ENCODE measurements around the gene DFFB. TPM values are rescaled to one million over a fixed set of nuclear protein-coding genes. Genes with fewer than 3 reads are reported as not detected.

Gene DFFB
- total and polyA plus RNA-seq, 10 donors: 6.3 to 13.8 (median 10.3) TPM

DNA sequence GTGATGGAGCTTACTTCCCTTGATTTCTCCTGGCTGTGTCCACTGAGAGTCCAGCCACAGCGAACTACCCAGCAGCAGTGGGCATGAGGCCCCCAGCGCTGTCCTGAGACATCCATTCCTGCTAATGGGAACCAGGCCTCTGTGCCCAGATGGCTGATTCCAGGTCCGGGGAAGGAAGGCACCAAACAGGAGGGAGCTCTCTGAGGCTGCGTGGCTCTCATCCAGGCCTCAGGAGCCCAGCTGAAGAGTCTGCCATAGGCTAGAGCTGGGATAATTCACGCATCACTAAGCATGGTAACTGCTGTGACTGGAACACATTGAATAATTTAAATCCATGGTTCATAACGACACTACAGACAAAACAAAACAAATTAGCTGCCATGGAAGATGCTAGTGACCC is 36.3 kb upstream of the DFFB start:
- WGBS, 5 donors: 88 to 95% (median 91%) methylated on average over 5 to 6 of the region's 6 CpGs
- no peak for DNase-seq
- no peaks in the 10 kb centered on the region for H3K9me3 ChIP-seq

DNA sequence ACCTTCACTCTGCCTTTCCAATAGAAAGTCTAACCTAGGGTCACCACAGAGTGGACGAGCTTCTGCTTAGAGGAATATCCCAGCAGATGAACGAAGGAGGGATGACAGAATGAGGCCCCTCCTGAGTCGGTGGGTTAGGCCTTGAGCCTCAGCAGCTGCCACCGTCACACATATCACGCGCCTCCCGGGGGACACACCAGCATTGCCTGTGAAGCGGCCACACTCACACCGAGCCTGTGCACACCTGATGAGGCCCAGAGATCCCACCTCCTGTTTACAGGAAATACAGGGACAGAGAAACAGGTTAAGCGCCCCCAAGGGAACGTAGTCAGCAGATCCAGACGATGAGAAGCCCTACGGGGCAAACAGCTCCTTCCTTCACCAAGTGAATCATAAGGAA is 35.8 kb upstream of the DFFB start:
- no peaks in the 10 kb centered on the region for H3K9me3 ChIP-seq
- H3K4me3 ChIP-seq: no peak overlapping the region
- no peaks in the 10 kb centered on the region for H3K27me3 ChIP-seq (replicated peaks in 1 of 7)
- WGBS, 5 donors: 83 to 93% (median 90%) methylated on average over 10 to 13 of the region's 13 CpGs
- H3K27ac ChIP-seq: no peak overlapping the region
- no peaks in the 10 kb centered on the region for H3K4me1 ChIP-seq
- peaks cover 0 to 94% (median 64%) of the 10 kb centered on the region in 6 donors for H3K36me3 ChIP-seq
- TF ChIP-seq POLR2A (IDR thresholded peaks at IDR 0.05) (no peak), POLR2AphosphoS5 (IDR thresholded peaks at IDR 0.05) (peak in 1 of 3 donors; percentile 22)
- intact Hi-C loops (cut with DNase I; ENCODE audit: low total_unique reads): no loop called here
- no peak for DNase-seq

More for the DNA sequence above, 36.3 kb upstream of the DFFB start:
- H3K4me3 ChIP-seq: no peak overlapping the region
- TF ChIP-seq POLR2AphosphoS5 (IDR thresholded peaks at IDR 0.05) (no peak), CTCF (IDR thresholded peaks at IDR 0.05 in 8 of 11, conservative IDR thresholded peaks at IDR 0.05 in 3 of 11) (no peak), POLR2A (IDR thresholded peaks at IDR 0.05) (no peak)
- no peaks in the 10 kb centered on the region for H3K4me1 ChIP-seq
- no peaks in the 10 kb centered on the region for H3K27me3 ChIP-seq (replicated peaks in 1 of 7)
- intact Hi-C loops (cut with DNase I; ENCODE audit: low total_unique reads): no loop called here
- no peak overlapping the region for H3K27ac ChIP-seq
- H3K36me3 ChIP-seq: peaks cover 0 to 94% (median 63%) of the 10 kb centered on the region in 6 donors

DNA sequence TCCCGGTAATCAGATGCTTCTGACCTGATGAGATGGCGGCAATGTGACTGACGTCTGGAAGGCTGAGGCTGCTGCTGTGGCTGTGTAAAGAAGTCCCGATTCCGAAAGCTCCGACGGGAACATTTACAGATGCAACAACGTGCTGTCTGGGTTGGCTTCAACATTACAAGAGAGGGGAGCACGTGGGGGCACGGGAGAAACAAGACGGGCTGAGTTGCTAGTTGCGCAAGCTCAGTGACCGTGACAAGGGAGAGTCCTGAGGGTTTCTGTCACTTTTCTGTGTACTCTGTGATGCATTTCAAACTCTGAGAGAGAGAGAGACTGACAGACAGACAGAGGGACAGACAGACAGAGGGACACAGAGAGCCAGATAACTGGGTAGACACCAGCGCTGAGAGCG is 35.4 kb upstream of the DFFB start:
- DNase-seq: no peak
- Histone ChIP-seq H3K9me3 (no peaks in the 10 kb centered on the region), H3K36me3 (peaks cover 0 to 94% (median 67%) of the 10 kb centered on the region in 6 donors), H3K4me3 (no peak overlapping the region), H3K4me1 (no peaks in the 10 kb centered on the region), H3K27me3 (replicated peaks in 1 of 7) (no peaks in the 10 kb centered on the region), H3K27ac (no peak overlapping the region)
- TF ChIP-seq POLR2A (IDR thresholded peaks at IDR 0.05) (no peak), CTCF (IDR thresholded peaks at IDR 0.05 in 8 of 11, conservative IDR thresholded peaks at IDR 0.05 in 3 of 11) (no peak), POLR2AphosphoS5 (IDR thresholded peaks at IDR 0.05) (no peak)
- intact Hi-C loops (cut with DNase I; ENCODE audit: low total_unique reads): no loop called here
- 86 to 92% (median 90%) methylated on average over 15 of the region's 15 CpGs for WGBS, 5 donors

- Histone ChIP-seq H3K4me1 (no peaks in the 10 kb centered on the region), H3K36me3 (peaks cover 0 to 98% (median 72%) of the 10 kb centered on the region in 6 donors), H3K4me3 (no peak overlapping the region), H3K27ac (no peak overlapping the region), H3K9me3 (no peaks in the 10 kb centered on the region), H3K27me3 (replicated peaks in 1 of 7) (no peaks in the 10 kb centered on the region)
- intact Hi-C loops (cut with DNase I; ENCODE audit: low total_unique reads): no loop called here
- WGBS, 5 donors: 71 to 95% (median 79%) methylated on average over 15 to 16 of the region's 16 CpGs
- no peak for TF ChIP-seq CTCF (IDR thresholded peaks at IDR 0.05 in 8 of 11, conservative IDR thresholded peaks at IDR 0.05 in 3 of 11)
- no peak for TF ChIP-seq POLR2A (IDR thresholded peaks at IDR 0.05)
- TF ChIP-seq POLR2AphosphoS5 (IDR thresholded peaks at IDR 0.05): no peak
- no peak for DNase-seq
These were observed 34.9 kb upstream of the DFFB start for GRCh38 chr1:3822421-3822820.

DNA sequence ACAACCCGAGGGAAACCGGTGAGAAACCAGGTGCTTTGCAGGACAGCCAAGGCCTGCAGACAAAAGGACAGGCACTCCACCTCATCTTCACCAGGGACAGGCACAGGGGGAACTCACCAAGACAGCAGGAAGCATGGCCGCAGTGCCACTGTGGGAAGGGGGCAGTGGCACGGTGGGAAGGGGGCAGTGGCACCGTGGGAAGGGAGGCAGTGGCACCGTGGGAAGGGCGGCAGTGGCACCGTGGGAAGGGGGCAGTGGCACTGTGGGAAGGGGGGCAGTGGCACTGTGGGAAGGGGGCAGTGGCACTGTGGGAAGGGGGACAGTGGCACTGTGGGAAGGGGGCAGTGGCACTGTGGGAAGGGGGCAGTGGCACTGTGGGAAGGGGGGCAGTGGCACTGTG is 32.6 kb upstream of the DFFB start:
- H3K9me3 ChIP-seq: no peaks in the 10 kb centered on the region
- no peak overlapping the region for H3K27ac ChIP-seq
- no peak for DNase-seq
- H3K4me1 ChIP-seq: no peaks in the 10 kb centered on the region
- H3K4me3 ChIP-seq: no peak overlapping the region
- intact Hi-C loops (cut with DNase I; ENCODE audit: low total_unique reads): no loop called here
- 79 to 97% (median 85%) methylated on average over 8 of the region's 8 CpGs for WGBS, 5 donors
- H3K36me3 ChIP-seq: peaks cover 0 to 100% (median 89%) of the 10 kb centered on the region in 6 donors
- no peaks in the 10 kb centered on the region for H3K27me3 ChIP-seq (replicated peaks in 1 of 7)
- no peak for TF ChIP-seq CTCF (IDR thresholded peaks at IDR 0.05 in 8 of 11, conservative IDR thresholded peaks at IDR 0.05 in 3 of 11)
- no peak for TF ChIP-seq POLR2A (IDR thresholded peaks at IDR 0.05)
- no peak for TF ChIP-seq POLR2AphosphoS5 (IDR thresholded peaks at IDR 0.05)
